ENCODE measurements around the gene SHC3.
"Not testable (repeated sequence)": the region's sequence is repeated elsewhere in the genome, so short reads cannot be mapped to it uniquely, and the experiment has no call there.

The SHC3 gene, protein sequence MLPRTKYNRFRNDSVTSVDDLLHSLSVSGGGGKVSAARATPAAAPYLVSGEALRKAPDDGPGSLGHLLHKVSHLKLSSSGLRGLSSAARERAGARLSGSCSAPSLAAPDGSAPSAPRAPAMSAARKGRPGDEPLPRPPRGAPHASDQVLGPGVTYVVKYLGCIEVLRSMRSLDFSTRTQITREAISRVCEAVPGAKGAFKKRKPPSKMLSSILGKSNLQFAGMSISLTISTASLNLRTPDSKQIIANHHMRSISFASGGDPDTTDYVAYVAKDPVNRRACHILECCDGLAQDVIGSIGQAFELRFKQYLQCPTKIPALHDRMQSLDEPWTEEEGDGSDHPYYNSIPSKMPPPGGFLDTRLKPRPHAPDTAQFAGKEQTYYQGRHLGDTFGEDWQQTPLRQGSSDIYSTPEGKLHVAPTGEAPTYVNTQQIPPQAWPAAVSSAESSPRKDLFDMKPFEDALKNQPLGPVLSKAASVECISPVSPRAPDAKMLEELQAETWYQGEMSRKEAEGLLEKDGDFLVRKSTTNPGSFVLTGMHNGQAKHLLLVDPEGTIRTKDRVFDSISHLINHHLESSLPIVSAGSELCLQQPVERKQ

DNA sequence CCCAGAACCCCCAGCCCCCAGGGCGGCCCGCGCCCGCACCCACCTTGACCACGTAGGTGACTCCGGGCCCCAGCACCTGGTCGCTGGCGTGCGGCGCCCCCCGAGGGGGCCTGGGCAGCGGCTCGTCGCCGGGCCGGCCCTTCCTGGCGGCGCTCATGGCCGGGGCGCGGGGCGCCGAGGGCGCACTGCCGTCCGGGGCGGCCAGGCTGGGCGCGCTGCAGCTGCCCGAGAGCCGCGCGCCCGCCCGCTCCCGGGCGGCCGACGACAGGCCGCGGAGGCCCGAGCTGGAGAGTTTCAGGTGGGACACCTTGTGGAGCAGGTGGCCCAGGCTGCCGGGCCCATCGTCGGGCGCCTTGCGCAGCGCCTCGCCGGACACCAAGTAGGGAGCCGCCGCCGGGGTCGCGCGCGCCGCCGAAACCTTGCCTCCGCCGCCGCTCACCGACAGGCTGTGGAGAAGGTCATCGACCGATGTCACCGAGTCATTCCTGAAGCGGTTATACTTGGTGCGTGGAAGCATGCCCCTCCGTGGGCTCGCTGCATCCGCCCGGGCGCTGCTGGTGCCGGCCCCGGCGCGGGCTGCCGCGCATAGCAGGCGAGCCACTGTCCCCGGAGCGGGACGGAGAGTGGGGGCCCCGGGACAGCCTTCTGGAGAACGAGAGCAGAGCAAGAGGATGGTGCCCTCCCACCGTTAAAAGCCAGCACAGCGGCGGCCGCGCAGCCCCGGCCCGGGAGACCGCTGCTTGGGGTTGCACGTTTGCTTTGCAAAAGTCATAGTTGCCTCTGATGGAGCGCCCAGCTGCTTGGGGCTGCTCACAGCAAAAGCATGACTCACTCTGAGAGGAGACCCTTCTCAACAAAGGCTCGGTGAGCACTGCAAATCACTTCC, at the start of gene SHC3:
Gene SHC3, minus strand, starts transcription at position 875 of the 886 bp plus-strand sequence. Its CDS starts 358 bp downstream, at position 517.
- no peak for DNase-seq

DNA sequence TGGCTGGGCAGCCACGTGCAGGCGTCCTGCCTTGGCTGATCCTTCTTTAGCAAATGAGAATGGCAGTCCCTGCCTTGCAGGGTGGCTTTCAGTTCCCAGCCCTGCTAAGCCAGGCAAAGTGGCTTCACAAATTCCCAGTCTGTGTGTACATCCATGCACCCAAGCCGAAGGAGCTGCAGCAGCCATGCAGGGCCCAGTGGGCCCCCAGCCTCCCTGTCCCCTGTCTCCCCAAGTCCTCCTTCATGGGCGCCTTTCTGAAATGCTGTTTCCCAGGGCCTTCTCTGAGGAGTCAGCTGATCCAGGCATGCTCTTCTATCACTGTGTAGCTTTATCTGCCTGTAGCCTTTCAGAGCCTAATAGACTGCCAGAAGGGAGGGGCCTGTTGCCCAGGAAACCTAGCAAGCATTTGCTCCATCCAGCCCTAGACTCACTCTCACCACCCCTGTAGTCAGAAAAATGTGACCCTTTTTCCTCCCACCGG, 47.4 kb upstream of the SHC3 start:
- DNase-seq: no peak

DNA sequence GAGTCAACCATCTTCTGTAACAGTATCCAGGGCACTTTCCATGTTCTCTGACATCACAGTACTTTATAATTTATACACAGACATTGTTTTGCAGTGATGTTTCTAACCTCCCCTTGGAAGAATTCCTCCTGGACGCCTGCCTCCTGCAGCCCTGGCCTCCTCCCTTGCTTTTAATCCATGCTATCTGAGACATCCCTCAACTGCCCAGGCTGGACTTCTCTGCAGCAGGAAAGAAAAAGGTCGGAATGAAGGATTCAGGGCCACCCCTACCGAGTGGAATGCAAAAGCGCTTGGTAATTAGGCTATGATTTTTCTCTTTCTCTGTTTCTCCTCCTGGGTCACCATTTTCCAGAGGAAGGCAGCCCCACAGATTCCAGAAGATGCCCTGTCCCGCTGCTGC, 47.0 kb upstream of the SHC3 start:
- no peak for DNase-seq

DNA sequence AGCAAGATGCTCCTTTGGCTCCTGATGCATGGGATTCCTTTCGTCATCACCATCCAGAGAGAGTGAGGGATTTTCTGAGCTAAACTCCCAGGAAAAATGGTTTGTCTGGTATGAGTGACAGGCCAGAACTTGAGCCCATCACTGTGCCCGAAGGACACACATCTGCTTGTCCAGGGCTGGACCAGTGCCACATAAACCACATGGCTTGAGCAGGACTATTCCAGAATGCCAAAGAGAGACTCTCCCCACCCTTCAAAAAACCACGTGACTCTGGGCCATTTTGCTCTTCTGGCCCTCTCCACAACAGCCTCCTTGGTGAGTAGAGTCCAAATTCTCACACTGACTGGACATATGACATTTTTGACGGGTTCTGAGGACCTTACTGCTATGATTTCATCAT, 46.4 kb upstream of the SHC3 start:
- no peak for DNase-seq

DNA sequence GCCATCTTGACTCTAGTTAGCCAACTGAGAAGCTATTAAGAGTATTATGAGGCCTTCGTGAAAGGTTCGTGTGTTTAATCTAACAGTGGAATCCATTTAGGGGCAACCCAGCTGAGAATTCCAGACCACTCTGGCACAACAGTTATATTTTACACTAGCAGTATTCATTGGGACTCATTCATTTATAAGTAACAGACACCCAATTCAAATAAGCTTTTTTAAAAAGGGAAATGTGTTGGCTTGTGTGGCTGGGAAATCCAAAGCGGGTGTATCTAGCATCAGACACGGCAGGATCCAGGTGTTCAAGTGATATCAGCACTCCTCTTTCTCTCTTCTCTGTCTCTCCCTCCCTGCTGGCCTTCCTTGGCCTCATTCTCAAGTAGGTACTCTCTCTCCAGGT, 46.0 kb upstream of the SHC3 start:
- no peak for DNase-seq

DNA sequence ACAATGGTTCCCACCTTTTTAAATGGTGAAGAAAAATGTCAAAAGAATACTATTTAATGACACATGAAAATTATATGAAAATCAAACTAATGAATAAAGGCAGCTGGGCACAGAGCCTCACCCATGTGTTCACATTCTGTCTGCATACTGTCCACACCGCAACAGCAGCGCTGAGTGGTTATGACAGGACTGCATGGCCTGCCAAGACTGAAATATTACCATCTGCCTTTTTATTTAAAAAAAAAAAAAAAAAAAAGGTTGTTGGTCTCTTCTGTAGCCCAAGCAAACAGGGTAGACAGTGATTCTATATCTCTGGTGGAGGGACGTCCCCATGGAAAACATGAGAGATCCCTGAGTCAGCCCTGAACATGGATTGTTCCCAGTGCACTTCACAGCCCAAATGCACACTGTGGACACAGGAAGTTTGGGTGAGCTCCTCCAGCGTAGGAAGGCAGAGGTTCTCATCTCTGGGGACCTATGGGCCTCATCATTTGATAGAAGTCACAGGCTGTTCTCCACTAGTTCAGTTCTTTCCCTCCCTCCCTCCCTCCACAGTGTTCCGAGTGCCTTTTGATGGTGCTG, 44.9 kb upstream of the SHC3 start:
- no peak for DNase-seq

DNA sequence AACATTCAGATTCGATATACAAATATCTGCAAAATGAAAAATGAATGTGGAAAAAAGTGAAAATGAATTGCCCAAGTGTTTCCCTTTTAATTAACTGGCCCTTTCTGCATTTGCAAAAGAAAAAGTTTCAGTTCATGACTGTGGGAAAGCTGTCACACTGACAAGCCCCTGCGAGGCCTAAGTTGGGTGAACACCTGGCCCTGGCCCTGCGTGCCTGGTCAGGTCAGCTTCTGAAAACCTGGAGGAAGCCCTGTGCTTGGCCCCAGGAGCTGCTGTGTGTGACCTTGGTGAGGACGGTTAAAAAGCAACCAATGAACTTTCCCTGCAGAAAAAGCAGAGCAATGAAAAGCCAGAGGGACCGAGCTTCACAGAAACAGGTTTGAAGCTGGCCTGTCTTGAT, 41.0 kb upstream of the SHC3 start:
- DNase-seq: no peak

DNA sequence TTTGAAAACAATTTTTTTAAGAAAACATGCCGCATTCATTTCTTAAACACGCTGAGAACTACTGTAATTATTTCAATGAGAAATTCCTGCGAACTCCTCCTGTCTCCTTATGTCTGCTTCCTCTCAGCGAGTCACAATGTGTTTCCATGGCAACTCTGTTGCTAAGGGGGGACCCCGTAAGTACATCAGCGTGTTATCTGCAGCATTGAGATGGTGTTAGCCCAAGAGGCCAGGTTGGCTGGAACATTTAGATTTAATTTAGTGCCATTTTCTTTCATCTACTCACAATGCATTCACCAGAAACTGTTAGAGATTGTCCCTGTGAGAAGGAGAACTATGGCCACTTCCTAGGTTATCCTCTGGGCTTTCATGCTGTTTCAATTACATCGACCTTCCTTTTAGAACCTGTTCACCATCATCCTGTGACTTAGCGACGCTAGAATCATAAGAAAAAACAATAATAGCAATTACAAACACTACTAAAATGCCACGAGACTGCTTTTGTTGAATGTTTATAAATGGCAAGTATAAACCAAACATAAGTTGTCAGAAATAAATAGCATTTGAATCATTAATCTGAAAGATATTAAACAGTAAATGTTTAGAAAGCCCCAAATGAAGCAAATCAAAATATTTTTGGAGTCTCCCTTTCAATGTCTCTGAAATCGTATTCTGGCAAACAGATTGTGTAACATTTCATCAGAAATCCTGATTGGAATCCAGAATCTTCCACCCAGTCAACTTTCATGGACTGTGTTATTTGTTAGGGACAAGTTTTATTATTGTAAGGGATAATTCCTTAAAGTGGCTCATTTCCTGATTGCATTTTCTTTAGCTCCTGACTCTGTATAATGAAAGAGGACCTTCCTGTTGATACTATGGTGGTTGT, 39.7 kb upstream of the SHC3 start:
- DNase-seq: no peak

DNA sequence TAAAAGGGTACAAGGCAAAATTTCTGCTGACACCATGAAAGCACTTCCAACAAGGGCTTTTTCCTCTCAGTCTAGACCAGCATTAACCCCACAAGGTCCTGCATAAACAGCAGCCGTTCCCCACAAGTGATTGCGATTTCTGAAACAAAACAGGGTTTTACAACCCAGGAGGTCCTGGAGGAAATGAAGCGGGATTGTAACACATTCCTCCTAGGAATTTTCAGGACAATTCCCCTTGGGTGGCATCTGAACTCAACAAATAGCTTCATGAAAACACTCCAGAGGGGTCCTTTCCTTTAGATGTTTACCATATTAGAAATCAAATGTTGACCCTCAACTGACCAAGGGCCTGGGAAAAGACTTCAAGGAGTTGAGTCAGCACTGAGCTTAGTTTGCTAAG, 36.7 kb upstream of the SHC3 start:
- DNase-seq: no peak

DNA sequence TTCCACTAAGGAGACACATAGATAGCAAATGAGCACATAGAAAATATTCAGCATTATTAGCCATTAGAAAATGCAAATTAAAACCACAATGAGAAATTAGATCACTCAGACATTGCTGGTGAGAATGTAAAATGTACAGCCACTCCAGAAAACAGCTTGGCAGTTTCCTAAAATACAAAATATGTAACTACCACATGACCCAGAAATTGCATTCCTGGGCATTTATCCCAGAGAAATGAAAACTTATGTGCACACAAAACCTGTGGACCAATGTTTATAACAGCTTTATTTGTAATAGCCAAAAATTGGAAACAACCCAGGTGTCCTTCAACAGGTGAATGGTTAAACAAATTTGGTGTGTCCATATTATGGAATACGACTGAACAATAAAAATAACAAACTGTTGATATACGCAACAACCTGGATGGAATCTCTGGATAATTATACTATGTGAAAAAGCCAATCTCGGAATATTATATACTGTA, 34.8 kb upstream of the SHC3 start:
- DNase-seq: no peak

DNA sequence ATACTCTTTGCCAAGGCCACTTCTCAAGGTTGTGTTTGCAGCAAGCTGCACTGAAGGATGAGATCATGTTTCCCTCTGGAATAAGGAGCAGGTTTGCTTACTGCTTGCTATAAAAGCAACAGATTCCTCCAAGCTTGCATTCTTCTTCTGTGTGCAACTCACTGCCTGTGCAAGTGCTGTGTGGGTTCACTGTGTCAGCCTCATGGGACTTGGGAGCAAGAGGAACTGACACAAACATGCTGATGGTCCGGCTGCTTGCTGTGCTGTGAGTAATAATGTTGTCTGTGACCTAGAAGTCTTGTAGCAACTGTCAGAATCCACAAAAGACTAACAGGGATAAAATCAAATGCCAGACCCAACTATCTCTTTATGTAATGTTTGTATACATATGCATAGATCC, 33.6 kb upstream of the SHC3 start:
- no peak for DNase-seq

DNA sequence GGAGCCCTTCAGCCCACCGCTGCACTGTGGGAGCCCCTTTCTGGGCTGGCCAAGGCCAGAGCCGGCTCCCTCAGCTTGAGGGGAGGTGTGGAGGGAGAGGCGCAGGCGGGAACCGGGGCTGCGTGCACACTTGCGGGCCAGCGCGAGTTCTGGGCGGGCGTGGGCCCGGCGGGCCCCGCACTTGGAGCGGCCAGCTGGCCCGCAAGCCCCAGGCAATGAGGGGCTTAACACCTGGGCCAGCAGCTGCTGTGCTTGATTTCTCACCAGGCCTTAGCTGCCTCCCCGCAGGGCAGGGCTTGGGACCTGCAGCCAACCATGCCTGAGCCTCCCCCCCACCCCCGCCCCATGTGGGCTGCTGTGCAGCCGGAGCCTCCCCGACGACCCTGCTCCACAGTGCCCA, 30.7 kb upstream of the SHC3 start:
- DNase-seq: not testable (repeated sequence)

DNA sequence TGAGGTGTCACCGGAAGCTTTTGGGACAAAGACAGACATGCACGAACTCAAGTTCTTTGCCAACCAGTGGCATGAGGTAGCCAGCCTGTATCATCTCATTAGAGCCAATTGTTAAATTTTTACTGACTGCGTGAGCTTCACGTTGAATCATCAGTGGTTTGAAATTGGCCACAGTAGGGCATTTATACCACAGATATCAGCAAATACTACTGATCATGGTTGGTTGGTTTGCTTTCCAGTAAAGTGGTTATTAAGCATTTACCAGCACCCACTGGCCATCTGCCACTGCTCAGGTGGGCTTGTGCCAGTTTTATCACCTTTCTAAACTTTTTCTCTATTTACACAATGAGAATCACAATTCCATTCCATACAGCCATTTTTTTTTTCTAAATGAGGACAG, 28.4 kb upstream of the SHC3 start:
- no peak for DNase-seq

DNA sequence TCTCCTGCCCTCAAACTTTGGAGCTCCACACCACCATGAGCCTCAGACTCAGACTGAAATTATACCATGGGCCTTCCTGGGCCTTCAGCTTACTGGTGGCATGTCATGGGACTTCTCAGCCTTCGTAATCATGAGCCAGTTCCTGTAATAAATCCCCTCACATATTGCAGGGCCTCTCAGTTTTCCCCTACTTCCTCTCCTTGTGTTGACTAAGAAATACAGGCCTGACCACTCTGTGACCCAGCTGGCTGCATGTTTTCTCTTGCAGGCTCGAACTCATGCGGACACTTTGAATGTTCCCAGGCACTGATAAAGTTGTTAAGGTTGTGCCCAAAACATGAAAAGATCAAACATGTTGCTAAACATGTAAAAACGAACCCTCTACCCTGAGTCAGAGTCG, 26.2 kb upstream of the SHC3 start:
- no peak for DNase-seq

DNA sequence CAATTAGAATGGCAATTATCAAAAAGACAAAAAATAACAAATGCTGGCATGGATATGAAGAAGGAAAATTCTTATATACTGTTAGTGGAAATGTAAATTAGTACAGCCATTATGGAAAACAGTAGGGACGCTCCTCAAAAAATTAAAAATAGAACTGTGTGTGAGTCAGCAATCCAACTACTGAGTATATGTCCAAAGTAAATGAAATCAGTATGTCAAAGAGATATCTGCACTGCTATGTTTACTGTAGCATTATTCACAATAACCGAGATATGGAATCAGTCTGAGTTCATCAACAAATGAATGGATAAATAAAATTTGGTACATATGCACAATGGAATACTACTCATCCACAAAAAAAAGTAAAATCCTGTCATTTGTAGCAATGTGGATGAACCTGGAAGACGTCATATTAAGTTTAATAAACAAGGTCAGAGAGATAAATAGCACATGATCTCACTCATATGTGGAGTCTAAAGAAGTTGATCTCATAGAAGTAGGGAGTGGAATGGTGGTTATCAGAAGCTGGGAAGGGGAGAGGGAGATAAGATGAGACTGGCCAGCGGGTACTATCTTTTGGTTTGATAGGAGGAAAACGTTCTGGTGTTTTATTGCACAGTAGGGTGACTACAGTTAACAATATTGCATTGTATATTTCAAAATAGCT, 16.6 kb upstream of the SHC3 start:
- no peak for DNase-seq

DNA sequence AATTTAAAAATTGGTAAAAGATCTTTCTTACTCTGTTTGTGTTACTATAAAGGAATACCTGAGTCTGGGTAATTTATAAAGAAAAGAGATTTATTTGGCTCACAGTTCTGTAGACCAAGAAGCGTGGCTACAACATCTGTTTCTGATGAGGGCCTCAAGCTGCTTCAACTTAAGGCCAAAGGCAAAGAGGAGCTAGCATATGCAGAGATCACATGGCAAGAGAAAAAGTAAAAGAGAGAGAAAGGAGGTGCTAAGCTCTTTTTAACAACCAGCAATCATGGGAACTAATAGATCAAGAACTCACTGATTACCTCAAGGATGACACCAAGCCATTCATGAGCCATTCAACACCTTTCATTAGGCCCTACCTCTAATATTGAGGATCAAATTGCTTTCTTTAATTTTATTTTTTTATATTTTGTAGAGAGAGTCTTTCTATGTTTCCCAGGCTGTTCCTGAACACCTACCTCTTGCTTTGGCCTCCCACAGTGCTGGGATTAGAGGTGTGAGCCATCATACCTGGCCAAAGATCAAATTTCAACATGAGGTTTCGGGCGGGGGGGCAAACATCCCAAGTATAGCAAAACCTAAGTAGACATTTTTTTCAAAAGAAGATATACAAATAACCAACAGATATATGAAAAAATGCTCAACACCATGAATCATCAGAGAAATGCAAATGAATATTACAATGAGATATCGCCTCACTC, 16.0 kb upstream of the SHC3 start:
- no peak for DNase-seq

DNA sequence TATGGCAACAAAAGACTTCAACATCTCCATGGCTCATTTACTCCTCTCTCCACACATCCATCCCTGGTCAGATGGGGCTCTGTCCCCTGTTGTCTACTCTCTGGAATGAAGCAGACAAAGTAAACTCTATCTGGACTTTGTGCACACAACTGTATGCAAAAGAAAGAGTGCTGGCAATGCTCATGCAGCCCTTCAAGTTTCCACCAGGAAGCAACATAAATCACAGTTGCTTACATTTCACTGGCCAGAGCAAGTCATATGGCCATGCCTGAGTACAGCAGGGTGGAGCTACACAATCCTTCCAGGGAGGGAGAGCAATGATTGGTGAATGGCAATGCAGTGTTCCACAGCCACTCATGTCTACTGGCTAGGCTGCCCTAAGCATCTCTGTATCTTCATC, 12.4 kb upstream of the SHC3 start:
- no peak for DNase-seq

DNA sequence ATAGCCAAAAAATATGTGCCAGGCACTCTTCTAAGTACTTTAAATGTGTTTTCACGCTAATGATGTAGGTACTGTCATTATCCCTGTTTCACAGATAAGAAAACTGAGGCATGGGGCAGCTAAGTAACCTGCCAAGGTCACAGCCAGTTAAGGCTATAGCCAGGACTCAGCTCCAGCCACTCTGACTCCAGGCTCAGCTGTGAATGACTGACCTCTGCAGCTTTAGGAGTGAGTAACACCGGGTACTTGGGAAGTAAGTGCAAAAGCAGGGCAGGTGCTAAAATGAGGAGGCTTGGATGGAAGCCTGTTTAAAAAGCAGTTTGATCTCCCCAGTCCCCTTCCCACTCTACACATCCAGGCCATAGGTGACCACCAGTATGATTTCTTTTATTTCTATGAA, 10.6 kb upstream of the SHC3 start:
- DNase-seq: no peak

DNA sequence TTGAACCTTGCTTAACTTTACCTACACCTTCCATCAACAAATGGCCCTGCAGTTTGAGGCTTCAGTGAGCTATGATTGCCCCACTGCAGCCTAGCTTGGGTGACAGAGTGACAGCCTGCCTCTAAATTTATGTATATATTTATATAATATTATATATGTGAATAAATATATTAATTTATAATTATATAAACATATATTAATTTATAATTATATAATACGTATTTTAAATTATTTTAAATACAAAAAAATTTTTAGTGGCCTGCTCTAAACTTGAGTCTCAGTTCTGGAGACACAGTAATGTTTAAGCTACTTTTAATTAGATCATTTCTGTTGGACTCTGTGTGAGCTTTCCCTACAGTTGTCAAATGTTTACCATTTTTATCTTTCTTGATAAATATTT, 9.3 kb upstream of the SHC3 start:
- no peak for DNase-seq

DNA sequence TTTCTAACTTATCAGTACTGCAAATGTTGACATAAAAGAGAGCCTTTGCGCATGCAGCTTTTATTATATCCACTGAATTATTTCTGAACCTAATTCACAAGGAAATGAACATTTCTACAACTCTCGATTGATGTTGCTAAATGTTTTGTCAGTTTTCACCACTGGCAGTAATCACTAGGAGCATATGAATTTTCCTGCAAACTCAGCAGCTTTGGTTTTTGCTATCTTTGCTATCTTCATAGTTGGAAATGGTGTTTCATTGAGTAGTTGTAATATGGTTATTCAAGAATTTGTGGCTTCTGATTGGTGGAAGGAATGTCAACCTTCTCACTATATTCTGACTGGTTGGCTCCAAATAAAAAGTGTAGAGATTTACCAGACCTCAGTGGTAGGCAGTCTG, 8.9 kb upstream of the SHC3 start:
- no peak for DNase-seq

DNA sequence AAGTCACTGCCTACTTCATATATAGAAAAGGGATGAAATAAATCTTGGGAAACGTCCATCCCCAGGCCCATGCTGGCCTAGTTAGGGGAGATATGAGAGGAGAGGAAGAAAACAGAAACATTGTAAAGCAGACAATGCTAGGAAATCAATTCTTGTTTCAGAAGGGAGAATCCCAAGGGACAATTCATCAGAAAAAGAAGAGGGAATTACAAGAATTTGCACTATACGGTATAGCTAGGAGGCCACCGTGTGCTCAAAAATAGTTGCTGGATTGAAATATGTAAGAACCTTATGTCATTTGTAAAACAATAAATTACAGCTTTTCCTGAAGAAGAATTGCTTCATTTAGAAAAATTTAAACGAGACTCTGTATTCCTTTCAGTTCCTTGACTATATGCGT, 8.3 kb upstream of the SHC3 start:
- no peak for DNase-seq
